D721Med (cell line): ENCODE measurements around the gene PPME1.

Experiments
- DNase-seq: peaks from one replicate; pipeline ENCODE4 v3.0.0; 2011; ENCODE audit warnings: low spot score; ENCODE audit not compliant: insufficient read length
- FAIRE-seq: peaks from 2 replicates; lab custom pipeline; 2011; peaks lifted over from hg19 to GRCh38; lab: Jason Lieb, UNC
- TF ChIP-seq, protein P1 (sequence below): IDR thresholded peaks from 2 replicates; pipeline ENCODE4 v1.5.1; 2012; ENCODE audit warnings: mild to moderate bottlenecking, control low read depth; ENCODE audit not compliant: insufficient read depth; ENCODE audit errors: missing control alignments

The PPME1 gene

DNA sequence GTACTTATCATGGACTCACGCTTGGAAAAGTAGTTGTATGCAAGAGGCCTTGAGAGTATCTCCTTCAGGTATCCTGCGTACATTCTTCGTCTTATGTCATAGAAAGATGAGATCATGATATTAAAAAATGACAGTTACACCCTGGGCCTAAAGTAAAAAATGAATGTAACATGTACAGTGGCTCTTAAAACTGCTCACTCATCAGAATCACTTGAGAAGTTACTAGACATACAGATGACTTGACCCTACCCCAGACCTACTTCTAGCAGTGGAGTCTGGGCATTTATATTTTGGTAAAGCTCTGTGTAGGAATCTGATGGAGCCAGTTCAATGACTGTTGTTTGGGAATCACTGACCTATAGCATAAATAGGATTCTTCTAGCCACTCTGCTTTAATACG lies 54.5 kb downstream of the PPME1 start:
- TF ChIP-seq, protein P1, sequence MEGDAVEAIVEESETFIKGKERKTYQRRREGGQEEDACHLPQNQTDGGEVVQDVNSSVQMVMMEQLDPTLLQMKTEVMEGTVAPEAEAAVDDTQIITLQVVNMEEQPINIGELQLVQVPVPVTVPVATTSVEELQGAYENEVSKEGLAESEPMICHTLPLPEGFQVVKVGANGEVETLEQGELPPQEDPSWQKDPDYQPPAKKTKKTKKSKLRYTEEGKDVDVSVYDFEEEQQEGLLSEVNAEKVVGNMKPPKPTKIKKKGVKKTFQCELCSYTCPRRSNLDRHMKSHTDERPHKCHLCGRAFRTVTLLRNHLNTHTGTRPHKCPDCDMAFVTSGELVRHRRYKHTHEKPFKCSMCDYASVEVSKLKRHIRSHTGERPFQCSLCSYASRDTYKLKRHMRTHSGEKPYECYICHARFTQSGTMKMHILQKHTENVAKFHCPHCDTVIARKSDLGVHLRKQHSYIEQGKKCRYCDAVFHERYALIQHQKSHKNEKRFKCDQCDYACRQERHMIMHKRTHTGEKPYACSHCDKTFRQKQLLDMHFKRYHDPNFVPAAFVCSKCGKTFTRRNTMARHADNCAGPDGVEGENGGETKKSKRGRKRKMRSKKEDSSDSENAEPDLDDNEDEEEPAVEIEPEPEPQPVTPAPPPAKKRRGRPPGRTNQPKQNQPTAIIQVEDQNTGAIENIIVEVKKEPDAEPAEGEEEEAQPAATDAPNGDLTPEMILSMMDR, result no peak
- no peak for DNase-seq
- FAIRE-seq, result no peak

DNA sequence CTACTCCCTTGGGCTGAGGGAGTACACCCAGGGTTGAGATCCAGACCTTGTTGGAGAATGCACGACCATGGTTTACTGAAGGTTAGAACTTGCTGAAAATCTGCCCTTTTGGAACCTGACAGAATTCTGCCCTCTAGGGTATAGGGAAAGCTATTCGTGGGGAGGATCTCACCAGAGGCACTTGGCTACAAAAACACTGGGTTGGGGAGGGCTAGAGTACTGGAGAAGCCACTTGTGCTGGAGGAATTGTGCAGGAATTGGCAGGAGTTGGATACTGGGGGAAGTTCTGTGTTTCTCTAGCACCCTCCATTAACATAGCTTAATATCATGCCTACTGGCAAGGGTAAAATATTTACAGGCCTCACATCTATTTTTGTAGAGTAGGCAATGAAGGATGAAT lies 55.8 kb downstream of the PPME1 start:
- DNase-seq, result no peak
- TF ChIP-seq, protein P1, result no peak
- FAIRE-seq, result no peak

DNA sequence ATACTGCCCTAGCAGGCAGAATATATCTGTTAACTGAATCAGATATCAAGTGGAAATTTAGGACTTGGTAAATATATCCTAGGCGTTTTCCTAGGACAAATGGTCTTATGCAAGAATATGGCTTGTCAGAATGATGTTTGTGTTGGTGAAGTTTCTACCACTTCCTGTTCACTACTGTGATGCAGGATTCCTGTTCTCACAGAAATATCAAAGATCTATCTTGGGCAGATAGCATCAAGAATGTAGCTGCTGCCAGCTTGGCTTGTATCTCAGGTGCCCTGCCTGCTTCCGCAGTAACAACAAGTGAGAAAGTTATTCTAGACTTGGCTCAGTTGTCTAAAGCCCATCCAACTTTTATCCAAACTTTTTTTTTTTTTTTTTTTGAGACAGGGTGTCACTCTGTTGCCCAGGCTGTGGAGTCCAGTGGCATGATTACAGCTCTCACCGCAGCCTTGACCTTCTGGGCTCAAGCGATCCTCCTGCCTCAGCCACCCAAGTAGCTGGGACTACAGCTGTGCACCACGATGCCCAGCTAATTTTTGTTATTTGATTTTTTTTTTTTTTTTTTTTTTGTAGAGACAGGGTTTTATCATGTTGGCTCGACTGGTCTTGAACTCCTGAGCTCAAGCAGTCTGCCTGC lies 61.3 kb downstream of the PPME1 start:
- TF ChIP-seq, protein P1, result no peak
- DNase-seq (no peak), FAIRE-seq (no peak)

DNA sequence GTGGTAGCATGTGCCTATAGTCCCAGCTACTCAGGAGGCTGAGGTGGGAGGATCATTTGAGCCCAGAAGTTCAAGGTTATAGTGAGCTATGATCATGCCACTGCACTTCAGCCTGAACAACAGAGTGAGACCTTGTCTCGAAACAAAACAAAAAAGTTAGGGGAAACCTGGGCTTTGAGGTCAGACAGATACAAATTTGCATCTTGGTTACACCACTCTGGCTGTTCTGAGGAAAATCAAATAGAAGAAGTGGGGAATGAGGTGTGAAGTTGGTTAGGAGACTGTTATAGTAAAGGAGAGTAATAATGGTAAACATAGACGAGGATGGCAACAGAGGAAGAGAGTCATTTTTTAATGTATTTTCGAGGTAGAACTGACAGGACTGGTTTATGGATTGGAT lies 62.6 kb downstream of the PPME1 start:
- TF ChIP-seq, protein P1, result no peak
- FAIRE-seq, result no peak
- DNase-seq, result no peak

DNA sequence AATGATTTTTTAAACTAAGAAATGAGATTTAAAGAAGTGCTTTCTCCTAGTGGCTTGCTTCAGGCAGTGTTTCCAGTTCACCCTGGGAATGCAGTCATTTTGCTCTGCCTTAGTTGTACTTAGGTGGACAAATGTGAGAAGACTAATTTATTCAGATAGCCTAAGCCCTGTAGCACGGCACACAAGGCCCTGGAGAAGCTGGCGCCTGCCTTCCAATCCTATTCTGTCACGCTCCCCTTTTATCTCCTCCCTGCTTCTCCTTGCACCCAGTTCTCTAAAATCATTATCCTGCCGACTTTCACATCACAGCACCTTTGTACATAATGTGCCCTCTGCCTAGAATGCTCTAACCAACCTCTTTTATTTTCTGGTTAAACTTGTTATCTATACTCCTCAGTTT lies 64.0 kb downstream of the PPME1 start:
- DNase-seq, result no peak
- TF ChIP-seq, protein P1, result no peak
- no peak for FAIRE-seq

DNA sequence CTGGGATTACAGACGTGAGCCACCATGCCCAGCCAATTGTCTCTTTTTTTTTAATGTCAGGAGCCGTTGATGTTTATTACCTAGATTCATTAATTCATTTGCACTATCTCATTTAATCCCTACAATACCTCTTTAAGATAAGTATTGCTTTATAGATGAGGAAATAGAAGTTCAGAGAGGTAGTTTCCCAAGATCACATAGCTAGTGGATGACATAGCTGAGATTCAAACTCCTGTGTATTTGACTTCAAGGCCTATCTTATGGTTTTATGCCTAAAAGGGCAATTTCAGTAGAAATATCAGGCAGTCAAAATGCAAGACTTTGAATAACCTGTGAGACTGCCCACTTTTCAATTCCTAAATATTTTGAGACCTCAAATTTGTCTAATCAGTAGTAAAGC lies 66.5 kb downstream of the PPME1 start:
- TF ChIP-seq, protein P1, result no peak
- FAIRE-seq, result no peak
- no peak for DNase-seq

DNA sequence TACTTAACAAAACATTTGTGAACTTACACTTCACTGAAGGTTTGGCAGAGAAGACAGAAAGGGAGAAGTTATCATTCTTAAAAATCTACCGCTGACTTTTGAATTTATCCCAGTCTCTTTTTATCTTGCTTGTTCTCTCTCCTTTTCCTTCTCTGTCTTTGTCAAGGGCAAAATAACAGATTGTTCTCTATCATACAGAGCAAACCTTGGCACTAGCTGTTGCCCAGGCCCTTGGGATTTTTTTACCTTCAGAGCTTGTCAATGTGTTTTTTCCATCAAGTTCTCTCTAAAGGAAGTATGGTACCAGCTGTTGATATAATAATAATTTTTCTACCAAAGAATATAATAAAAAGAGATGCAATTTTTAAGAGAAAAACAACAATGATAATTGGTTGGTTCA lies 67.2 kb downstream of the PPME1 start:
- no peak for DNase-seq
- TF ChIP-seq, protein P1, result no peak
- FAIRE-seq, result no peak
